ENCODE results near the gene CIAPIN1. TPM values are rescaled to one million over a fixed set of nuclear protein-coding genes. Genes with fewer than 3 reads are reported as not detected.

CIAPIN1 gene
- total RNA-seq, 1 donor from 2014 or later = 56.9 TPM

GRCh38 chr16:57482845-57483545, 35.8 kb upstream of the CIAPIN1 start:
- Histone ChIP-seq H3K9me3 (ENCODE audit: control insufficient read depth in 3 of 3, low read length in 3 of 3) (no peaks in the 10 kb centered on the region), H3K4me3 (ENCODE audit: low read length in 3 of 3) (no peak overlapping the region), H3K27me3 (ENCODE audit: control insufficient read depth in 3 of 3, insufficient read depth in 3 of 3, low read length in 3 of 3) (peaks cover 0 to 6% (median 6%) of the 10 kb centered on the region in 3 donors), H3K4me1 (ENCODE audit: control insufficient read depth in 3 of 3, insufficient read depth in 3 of 3, low read length in 3 of 3) (peaks cover 15 to 30% (median 29%) of the 10 kb centered on the region in 3 donors), H3K27ac (ENCODE audit: low read depth, low read length) (no peak overlapping the region), H3K9ac (ENCODE audit: low read depth in 1 of 3, low read length in 3 of 3) (no peak overlapping the region), H3K36me3 (ENCODE audit: control insufficient read depth in 3 of 3, insufficient read depth in 3 of 3, low read length in 3 of 3) (no peaks in the 10 kb centered on the region)

GRCh38 chr16:57481421-57481820, 34.2 kb upstream of the CIAPIN1 start:
- Histone ChIP-seq H3K9me3 (ENCODE audit: control insufficient read depth in 3 of 3, low read length in 3 of 3) (no peaks in the 10 kb centered on the region), H3K9ac (ENCODE audit: low read depth in 1 of 3, low read length in 3 of 3) (no peak overlapping the region), H3K27ac (ENCODE audit: low read depth, low read length) (no peak overlapping the region), H3K36me3 (ENCODE audit: control insufficient read depth in 3 of 3, insufficient read depth in 3 of 3, low read length in 3 of 3) (no peaks in the 10 kb centered on the region), H3K4me3 (ENCODE audit: low read length in 3 of 3) (no peak overlapping the region), H3K4me1 (ENCODE audit: control insufficient read depth in 3 of 3, insufficient read depth in 3 of 3, low read length in 3 of 3) (peaks cover 9 to 25% (median 21%) of the 10 kb centered on the region in 3 donors), H3K27me3 (ENCODE audit: control insufficient read depth in 3 of 3, insufficient read depth in 3 of 3, low read length in 3 of 3) (peaks cover 0 to 6% (median 6%) of the 10 kb centered on the region in 3 donors)

DNA sequence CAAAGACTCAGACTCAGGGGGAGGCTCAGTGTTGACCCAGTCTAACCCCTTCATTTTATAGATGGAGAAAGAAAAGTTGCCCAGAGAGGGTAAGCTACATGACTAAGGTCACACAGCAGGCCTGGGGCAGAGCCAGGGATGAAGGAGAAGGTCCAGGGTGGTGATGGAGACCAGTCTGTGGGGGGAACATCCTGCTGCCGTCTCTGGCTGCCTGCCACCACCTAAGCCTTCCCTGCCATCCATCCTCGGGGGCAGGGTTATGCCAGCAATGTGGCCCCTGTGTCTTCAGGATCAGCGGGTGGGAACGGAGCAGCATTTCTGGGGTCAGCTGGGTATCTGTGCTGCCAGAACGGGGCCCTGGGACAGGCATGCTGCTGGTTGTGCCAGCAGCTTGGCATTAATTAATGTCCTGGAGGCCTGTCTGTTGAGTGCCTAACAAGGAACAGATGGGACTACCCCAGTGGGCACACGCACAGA, 33.6 kb upstream of the CIAPIN1 start:
- H3K9me3 ChIP-seq (ENCODE audit: control insufficient read depth in 3 of 3, low read length in 3 of 3) = no peaks in the 10 kb centered on the region
- no peak overlapping the region for H3K9ac ChIP-seq (ENCODE audit: low read depth in 1 of 3, low read length in 3 of 3)
- H3K27ac ChIP-seq (ENCODE audit: low read depth, low read length) = no peak overlapping the region
- peaks cover 0 to 6% (median 6%) of the 10 kb centered on the region in 3 donors for H3K27me3 ChIP-seq (ENCODE audit: control insufficient read depth in 3 of 3, insufficient read depth in 3 of 3, low read length in 3 of 3)
- H3K4me3 ChIP-seq (ENCODE audit: low read length in 3 of 3) = no peak overlapping the region
- peaks cover 14 to 26% (median 24%) of the 10 kb centered on the region in 3 donors for H3K4me1 ChIP-seq (ENCODE audit: control insufficient read depth in 3 of 3, insufficient read depth in 3 of 3, low read length in 3 of 3)
- no peaks in the 10 kb centered on the region for H3K36me3 ChIP-seq (ENCODE audit: control insufficient read depth in 3 of 3, insufficient read depth in 3 of 3, low read length in 3 of 3)

GRCh38 chr16:57479976-57480753, 33.0 kb upstream of the CIAPIN1 start:
- H3K9me3 ChIP-seq (ENCODE audit: control insufficient read depth in 3 of 3, low read length in 3 of 3) = no peaks in the 10 kb centered on the region
- peak overlapping the region; percentile 52 to 66 (median 61) for H3K4me3 ChIP-seq (ENCODE audit: low read length in 3 of 3)
- H3K4me1 ChIP-seq (ENCODE audit: control insufficient read depth in 3 of 3, insufficient read depth in 3 of 3, low read length in 3 of 3) = peaks cover 14 to 22% (median 18%) of the 10 kb centered on the region in 3 donors
- no peak overlapping the region for H3K27ac ChIP-seq (ENCODE audit: low read depth, low read length)
- peaks cover 0 to 6% (median 6%) of the 10 kb centered on the region in 3 donors for H3K27me3 ChIP-seq (ENCODE audit: control insufficient read depth in 3 of 3, insufficient read depth in 3 of 3, low read length in 3 of 3)
- no peaks in the 10 kb centered on the region for H3K36me3 ChIP-seq (ENCODE audit: control insufficient read depth in 3 of 3, insufficient read depth in 3 of 3, low read length in 3 of 3)
- peak overlapping the region in 2 of 3 donors; percentile 30 to 66 for H3K9ac ChIP-seq (ENCODE audit: low read depth in 1 of 3, low read length in 3 of 3)

DNA sequence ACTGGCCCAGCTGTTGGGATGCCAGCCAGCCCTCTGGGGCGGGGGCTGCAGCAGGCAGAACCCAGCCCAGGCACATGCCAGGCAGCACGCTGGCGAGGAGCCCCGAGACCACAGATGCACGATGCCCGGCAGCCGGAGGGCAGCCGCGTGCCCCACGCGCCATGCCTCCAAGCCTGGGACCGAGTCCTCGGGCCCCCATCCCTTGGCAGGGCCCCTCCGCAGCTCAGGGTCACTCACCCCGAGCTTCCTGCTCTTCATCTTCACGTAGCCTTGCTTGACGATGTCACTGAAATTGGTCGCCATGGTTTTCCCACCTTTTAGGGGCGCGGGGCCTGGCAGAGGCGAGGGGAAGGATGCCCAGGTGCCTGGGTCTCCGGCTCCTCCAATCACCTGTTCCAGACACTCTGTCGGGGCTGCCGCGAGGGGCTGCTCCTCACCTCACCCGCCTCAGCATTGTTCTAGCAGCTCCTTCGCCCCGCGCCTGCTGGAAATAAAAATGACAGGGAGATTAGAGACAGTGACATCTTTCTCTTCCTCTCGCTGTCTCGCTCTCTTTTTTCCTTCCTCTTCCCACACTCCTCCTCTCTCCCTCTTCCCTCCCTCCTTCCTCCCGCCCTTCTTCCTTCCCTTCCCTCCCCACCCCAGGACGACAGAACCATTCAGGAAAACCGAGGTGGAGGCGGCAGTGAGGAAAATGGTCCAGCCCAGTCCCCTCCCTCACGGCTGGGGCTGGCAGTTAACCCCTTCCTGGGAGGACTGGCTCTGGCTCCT, 32.2 kb upstream of the CIAPIN1 start:
- Histone ChIP-seq H3K4me1 (ENCODE audit: control insufficient read depth in 3 of 3, insufficient read depth in 3 of 3, low read length in 3 of 3) (peaks cover 14 to 18% (median 14%) of the 10 kb centered on the region in 3 donors), H3K9ac (ENCODE audit: low read depth in 1 of 3, low read length in 3 of 3) (peak overlapping the region in 2 of 3 donors; percentile 30 to 66), H3K9me3 (ENCODE audit: control insufficient read depth in 3 of 3, low read length in 3 of 3) (no peaks in the 10 kb centered on the region), H3K27me3 (ENCODE audit: control insufficient read depth in 3 of 3, insufficient read depth in 3 of 3, low read length in 3 of 3) (peaks cover 0 to 6% (median 6%) of the 10 kb centered on the region in 3 donors), H3K36me3 (ENCODE audit: control insufficient read depth in 3 of 3, insufficient read depth in 3 of 3, low read length in 3 of 3) (peaks cover 0 to 3% (median 0%) of the 10 kb centered on the region in 3 donors), H3K4me3 (ENCODE audit: low read length in 3 of 3) (peak overlapping the region; percentile 52 to 66 (median 61)), H3K27ac (ENCODE audit: low read depth, low read length) (no peak overlapping the region)

DNA sequence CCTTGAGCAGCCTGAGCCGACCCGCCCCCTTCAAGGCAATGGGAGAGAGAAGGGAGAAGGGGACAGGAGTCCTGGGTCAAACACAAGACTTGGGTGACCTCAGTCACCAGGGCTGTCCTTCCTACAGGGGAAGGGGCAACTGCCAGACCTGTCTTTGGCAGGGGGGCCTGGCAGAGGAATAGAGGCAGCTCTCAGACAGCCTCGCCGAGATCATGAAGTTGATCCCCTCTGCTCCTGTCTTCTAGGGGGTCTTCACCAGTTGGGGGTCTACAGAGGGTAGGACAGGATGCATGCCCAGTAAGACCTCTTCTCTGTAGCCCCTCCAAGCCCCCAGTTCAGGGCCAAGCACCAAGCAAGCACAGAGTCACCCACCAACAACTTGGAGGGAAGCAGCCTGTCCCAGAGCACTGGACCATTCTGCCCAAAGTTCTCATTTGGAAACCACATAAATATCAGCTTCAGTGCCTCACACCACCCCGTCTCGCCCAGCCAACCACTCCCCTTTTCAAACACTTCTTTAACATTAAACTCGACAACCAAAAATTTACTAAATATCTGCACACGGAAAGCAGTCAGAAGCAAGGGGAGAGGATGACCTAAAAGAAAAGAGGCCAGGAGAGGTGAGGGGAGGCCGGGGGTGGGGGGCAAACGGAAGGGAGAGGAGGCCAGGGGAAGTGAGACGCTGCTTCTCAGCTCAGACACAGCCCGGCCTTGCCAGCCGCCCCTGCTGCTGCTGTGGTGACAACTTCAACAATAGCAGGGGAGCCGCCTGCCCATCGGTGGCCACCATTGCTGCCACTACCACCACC, 31.4 kb upstream of the CIAPIN1 start:
- no peak overlapping the region for H3K27ac ChIP-seq (ENCODE audit: low read depth, low read length)
- no peaks in the 10 kb centered on the region for H3K9me3 ChIP-seq (ENCODE audit: control insufficient read depth in 3 of 3, low read length in 3 of 3)
- peaks cover 0 to 3% (median 0%) of the 10 kb centered on the region in 3 donors for H3K36me3 ChIP-seq (ENCODE audit: control insufficient read depth in 3 of 3, insufficient read depth in 3 of 3, low read length in 3 of 3)
- H3K4me1 ChIP-seq (ENCODE audit: control insufficient read depth in 3 of 3, insufficient read depth in 3 of 3, low read length in 3 of 3) = peaks cover 14 to 18% (median 14%) of the 10 kb centered on the region in 3 donors
- H3K27me3 ChIP-seq (ENCODE audit: control insufficient read depth in 3 of 3, insufficient read depth in 3 of 3, low read length in 3 of 3) = peaks cover 0 to 6% (median 6%) of the 10 kb centered on the region in 3 donors
- peak overlapping the region; percentile 52 to 66 (median 61) for H3K4me3 ChIP-seq (ENCODE audit: low read length in 3 of 3)
- H3K9ac ChIP-seq (ENCODE audit: low read depth in 1 of 3, low read length in 3 of 3) = peak overlapping the region in 1 of 3 donors; percentile 66

DNA sequence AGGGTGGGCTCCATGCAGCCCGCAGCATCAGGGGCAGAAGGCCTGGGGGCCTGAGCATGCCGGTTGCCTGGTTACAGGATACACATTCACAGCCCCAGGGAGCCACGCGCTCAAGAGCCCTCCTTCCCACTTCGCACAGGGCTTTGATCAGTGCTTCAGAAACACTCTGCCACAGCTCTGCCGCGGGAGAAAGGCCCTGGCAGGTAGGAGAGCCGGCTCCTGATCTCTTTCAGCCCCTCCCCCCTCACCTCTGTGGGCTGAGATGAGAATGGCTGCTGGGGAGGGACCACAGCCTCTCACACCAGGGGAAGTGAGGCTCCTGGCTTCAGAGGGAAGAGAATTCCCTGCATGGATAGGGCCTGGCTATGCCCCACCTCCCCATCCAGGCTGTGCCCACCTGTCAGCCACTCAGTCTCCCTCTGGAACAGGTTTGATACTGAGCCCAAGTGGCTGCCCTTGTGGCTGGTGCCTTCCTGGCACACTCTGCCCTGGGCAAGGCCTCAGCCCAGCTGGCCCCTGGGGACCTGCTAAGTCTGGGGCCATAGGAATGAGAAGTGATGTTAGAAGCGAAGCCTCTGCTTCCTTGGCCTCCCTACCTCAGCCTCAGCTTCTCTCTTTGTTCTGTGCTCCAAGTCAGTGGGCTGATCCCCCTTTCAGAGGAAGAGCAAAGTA, 30.5 kb upstream of the CIAPIN1 start:
- H3K27ac ChIP-seq (ENCODE audit: low read depth, low read length) = no peak overlapping the region
- H3K4me1 ChIP-seq (ENCODE audit: control insufficient read depth in 3 of 3, insufficient read depth in 3 of 3, low read length in 3 of 3) = peaks cover 14 to 20% (median 14%) of the 10 kb centered on the region in 3 donors
- no peaks in the 10 kb centered on the region for H3K9me3 ChIP-seq (ENCODE audit: control insufficient read depth in 3 of 3, low read length in 3 of 3)
- peaks cover 0 to 6% (median 6%) of the 10 kb centered on the region in 3 donors for H3K27me3 ChIP-seq (ENCODE audit: control insufficient read depth in 3 of 3, insufficient read depth in 3 of 3, low read length in 3 of 3)
- no peak overlapping the region for H3K9ac ChIP-seq (ENCODE audit: low read depth in 1 of 3, low read length in 3 of 3)
- peaks cover 2 to 8% (median 2%) of the 10 kb centered on the region in 3 donors for H3K36me3 ChIP-seq (ENCODE audit: control insufficient read depth in 3 of 3, insufficient read depth in 3 of 3, low read length in 3 of 3)
- H3K4me3 ChIP-seq (ENCODE audit: low read length in 3 of 3) = no peak overlapping the region

GRCh38 chr16:57476546-57477410, 29.6 kb upstream of the CIAPIN1 start:
- Histone ChIP-seq H3K4me3 (ENCODE audit: low read length in 3 of 3) (no peak overlapping the region), H3K9me3 (ENCODE audit: control insufficient read depth in 3 of 3, low read length in 3 of 3) (no peaks in the 10 kb centered on the region), H3K27me3 (ENCODE audit: control insufficient read depth in 3 of 3, insufficient read depth in 3 of 3, low read length in 3 of 3) (peaks cover 0 to 6% (median 6%) of the 10 kb centered on the region in 3 donors), H3K27ac (ENCODE audit: low read depth, low read length) (no peak overlapping the region), H3K9ac (ENCODE audit: low read depth in 1 of 3, low read length in 3 of 3) (no peak overlapping the region), H3K36me3 (ENCODE audit: control insufficient read depth in 3 of 3, insufficient read depth in 3 of 3, low read length in 3 of 3) (peaks cover 10 to 16% (median 11%) of the 10 kb centered on the region in 3 donors), H3K4me1 (ENCODE audit: control insufficient read depth in 3 of 3, insufficient read depth in 3 of 3, low read length in 3 of 3) (peaks cover 14 to 20% (median 14%) of the 10 kb centered on the region in 3 donors)
